Ascending aorta (tissue), 2 donors: ENCODE data around the gene ERCC6L. TPM values are rescaled to one million over a fixed set of nuclear protein-coding genes. Genes with fewer than 3 reads are reported as not detected.

Experiments
- DNase-seq, 2 donors: peaks; one replicate each; pipeline ENCODE4 v3.0.0-alpha.2; 2019; ENCODE audit warnings: low spot score in 2 of 2
- H3K27ac ChIP-seq, 2 donors: fragments of 200-600 bp; sonication (generic); one replicate each; pipeline ENCODE4 v1.5.1; 2016 to 2017; ENCODE audit warnings: mild to moderate bottlenecking in 1 of 2
- H3K27me3 ChIP-seq: fragments of 200-600 bp; sonication (generic); one replicate; pipeline ENCODE4 v1.5.1; 2017
- H3K36me3 ChIP-seq, 2 donors: fragments of 200-600 bp; sonication (generic); one replicate each; pipeline ENCODE4 v1.5.1; 2016
- H3K4me1 ChIP-seq, 2 donors: fragments of 200-600 bp; sonication (generic); one replicate each; pipeline ENCODE4 v1.5.1; 2016 to 2017; ENCODE audit warnings: mild to moderate bottlenecking in 1 of 2
- H3K4me3 ChIP-seq, 2 donors: fragments of 200-600 bp; sonication (generic); one replicate each; pipeline ENCODE4 v1.5.1; 2016 to 2017; ENCODE audit warnings: mild to moderate bottlenecking in 1 of 2
- H3K9me3 ChIP-seq, 2 donors: fragments of 200-600 bp; sonication (generic); one replicate each; pipeline ENCODE4 v1.5.1; 2016
- CTCF ChIP-seq, 3 experiments: fragments of 200-600 bp in 2 of 3; fragments of 450-650 bp in 1 of 3; sonication (generic) in 2 of 3; IDR thresholded peaks; one replicate each; pipeline ENCODE4 v1.5.1; 2016 to 2019; ENCODE audit warnings: antibody characterized with exemption in 3 of 3, mild to moderate bottlenecking in 1 of 3, moderate library complexity in 1 of 3
- intact Hi-C: fragments of 100-400 bp; cut with DNase I; formaldehyde crosslinking; loops from one replicate; pipeline ENCODE4 v1.15.1; 2023
- total RNA-seq: library from RNA; depleted of rRNA; stranded (reverse); fragments of >200 nt; gene quantifications from one replicate; pipeline ENCODE4 v1.1.0, GENCODE V29; 2016

Gene ERCC6L
- total RNA-seq, 1 donor from 2014 or later, result not detected

- intact Hi-C loops, result no loop called here
- Histone ChIP-seq H3K36me3 (peaks cover 38 to 56% of the 10 kb centered on the region in 2 donors), H3K4me1 (peaks cover 0 to 3% of the 10 kb centered on the region in 2 donors), H3K4me3 (no peak overlapping the region), H3K9me3 (no peaks in the 10 kb centered on the region), H3K27ac (no peak overlapping the region), H3K27me3 (no peaks in the 10 kb centered on the region)
- no peak for DNase-seq
- no peak for TF ChIP-seq CTCF (IDR thresholded peaks at IDR 0.05)
Observed at GRCh38 chrX:72274526-72274925, 35.7 kb upstream of the ERCC6L start.

GRCh38 chrX:72273718-72274117 is 34.9 kb upstream of the ERCC6L start:
- Histone ChIP-seq H3K4me1 (peaks cover 0 to 3% of the 10 kb centered on the region in 2 donors), H3K27ac (no peak overlapping the region), H3K4me3 (no peak overlapping the region), H3K27me3 (no peaks in the 10 kb centered on the region), H3K36me3 (peaks cover 40 to 64% of the 10 kb centered on the region in 2 donors), H3K9me3 (no peaks in the 10 kb centered on the region)
- no peak for TF ChIP-seq CTCF (IDR thresholded peaks at IDR 0.05)
- DNase-seq, result no peak
- intact Hi-C loops, result no loop called here

- no peak for DNase-seq
- intact Hi-C loops, result no loop called here
- no peak for TF ChIP-seq CTCF (IDR thresholded peaks at IDR 0.05)
- Histone ChIP-seq H3K4me1 (peaks cover 0 to 3% of the 10 kb centered on the region in 2 donors), H3K9me3 (no peaks in the 10 kb centered on the region), H3K27ac (no peak overlapping the region), H3K27me3 (no peaks in the 10 kb centered on the region), H3K36me3 (peaks cover 44 to 73% of the 10 kb centered on the region in 2 donors), H3K4me3 (no peak overlapping the region)
Observed at GRCh38 chrX:72272868-72273267, 34.0 kb upstream of the ERCC6L start.

- DNase-seq, result no peak
- no peak overlapping the region for H3K4me3 ChIP-seq
- H3K4me1 ChIP-seq, result peaks cover 0 to 3% of the 10 kb centered on the region in 2 donors
- H3K27me3 ChIP-seq, result no peaks in the 10 kb centered on the region
- intact Hi-C loops, result no loop called here
- peak overlapping the region in 1 of 2 donors; percentile 42 for H3K27ac ChIP-seq
- H3K36me3 ChIP-seq, result peaks cover 51 to 79% of the 10 kb centered on the region in 2 donors
- H3K9me3 ChIP-seq, result no peaks in the 10 kb centered on the region
- TF ChIP-seq CTCF (IDR thresholded peaks at IDR 0.05), result no peak
Observed at GRCh38 chrX:72271812-72272211, 33.0 kb upstream of the ERCC6L start.

- H3K9me3 ChIP-seq, result no peaks in the 10 kb centered on the region
- H3K27ac ChIP-seq, result peak overlapping the region in 1 of 2 donors; percentile 42
- no peak for DNase-seq
- H3K27me3 ChIP-seq, result no peaks in the 10 kb centered on the region
- H3K4me1 ChIP-seq, result peaks cover 0 to 3% of the 10 kb centered on the region in 2 donors
- H3K36me3 ChIP-seq, result peaks cover 51 to 84% of the 10 kb centered on the region in 2 donors
- TF ChIP-seq CTCF (IDR thresholded peaks at IDR 0.05), result peak in 1 of 3 experiments; percentile 15
- intact Hi-C loops, result no loop called here
- H3K4me3 ChIP-seq, result no peak overlapping the region
Observed at GRCh38 chrX:72271091-72271788, 32.4 kb upstream of the ERCC6L start.
